Measurements from ENCODE around the gene SLC25A19. TPM values are rescaled to one million over a fixed set of nuclear protein-coding genes. Genes with fewer than 3 reads are reported as not detected.

SLC25A19 gene
- total and polyA plus RNA-seq, 2 of the 8 experiments (the other 6 are each of a cell fraction or from before 2014, with no cell fraction given): 28.6 to 32.6 TPM

DNA sequence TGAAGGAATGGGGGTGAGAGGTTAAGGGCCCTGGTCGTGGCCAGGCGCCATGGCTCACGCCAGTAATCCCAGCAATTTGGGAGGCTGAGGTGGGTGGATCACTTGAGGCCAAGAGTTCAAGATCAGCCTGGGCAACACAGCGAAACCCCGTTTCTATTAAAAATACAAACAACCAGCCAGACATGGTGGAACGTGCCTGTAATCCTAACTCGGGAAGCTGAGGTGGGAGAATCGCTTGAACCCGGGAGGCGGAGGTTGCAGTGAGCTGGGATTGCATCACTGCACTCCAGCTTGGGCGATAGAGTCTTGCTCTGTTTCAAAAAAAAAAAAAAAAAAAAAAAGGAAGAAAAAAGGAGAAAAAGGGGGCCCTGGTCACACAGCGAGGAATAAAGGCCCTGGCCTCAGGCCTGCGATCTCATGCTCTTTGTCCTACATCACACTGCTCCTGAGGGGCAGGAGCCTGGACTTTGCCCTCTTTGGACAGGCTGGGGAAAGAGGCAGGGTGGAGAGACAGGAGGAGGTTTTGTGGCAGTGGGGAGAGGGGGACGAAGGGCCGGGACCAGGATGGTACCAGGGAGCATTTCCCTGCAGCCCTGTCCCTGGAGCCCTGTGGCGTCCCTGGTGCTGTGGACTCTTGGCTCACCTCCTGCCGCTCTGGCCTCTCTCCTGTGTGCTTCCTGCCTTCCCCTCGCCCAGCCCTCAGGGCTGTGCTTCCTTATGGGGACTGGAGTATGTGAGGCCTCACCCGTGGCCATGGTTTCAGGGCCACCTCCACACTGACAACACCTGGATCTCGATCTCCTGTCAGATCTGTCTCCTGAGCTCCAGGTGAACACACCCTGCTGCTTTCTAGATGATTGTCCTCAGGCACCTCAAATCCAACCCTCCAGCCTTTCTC, 19.7 kb upstream of the SLC25A19 start (continued):
- no peak for TF ChIP-seq CEBPB (IDR thresholded peaks at IDR 0.05; ENCODE audit: low read depth, low read length)
- TF ChIP-seq KDM1A (IDR thresholded peaks at IDR 0.05; ENCODE audit: borderline replicate concordance, low read length): no peak
- TF ChIP-seq USF2 (IDR thresholded peaks at IDR 0.05; ENCODE audit: low read length): no peak
- TF ChIP-seq GTF2F1 (IDR thresholded peaks at IDR 0.05; ENCODE audit: borderline replicate concordance, low read depth, low read length): no peak
- no peak for TF ChIP-seq MAFK (IDR thresholded peaks at IDR 0.05; ENCODE audit: low read depth, low read length)
- no peak for TF ChIP-seq PHF8 (conservative IDR thresholded peaks at IDR 0.05; ENCODE audit: low read depth, low read length)
- TF ChIP-seq HDAC2 (IDR thresholded peaks at IDR 0.05; ENCODE audit: borderline replicate concordance in 1 of 2, low read depth in 2 of 2, low read length in 2 of 2): no peak
- TF ChIP-seq CHD1 (IDR thresholded peaks at IDR 0.05; ENCODE audit: low read depth, low read length): no peak
